GM18502 (cell line): ENCODE results near the gene STEEP1.
"Not testable (repeated sequence)": the region's sequence is repeated elsewhere in the genome, so short reads cannot be mapped to it uniquely, and the experiment has no call there.

Source experiments
- ATAC-seq: cut with Tn5 transposase; IDR thresholded peaks from one replicate; pipeline ENCODE4 v1.9.1; 2021; ENCODE audit warnings: mild to moderate bottlenecking; ENCODE audit not compliant: unreplicated experiment, poor library complexity

Gene STEEP1

DNA sequence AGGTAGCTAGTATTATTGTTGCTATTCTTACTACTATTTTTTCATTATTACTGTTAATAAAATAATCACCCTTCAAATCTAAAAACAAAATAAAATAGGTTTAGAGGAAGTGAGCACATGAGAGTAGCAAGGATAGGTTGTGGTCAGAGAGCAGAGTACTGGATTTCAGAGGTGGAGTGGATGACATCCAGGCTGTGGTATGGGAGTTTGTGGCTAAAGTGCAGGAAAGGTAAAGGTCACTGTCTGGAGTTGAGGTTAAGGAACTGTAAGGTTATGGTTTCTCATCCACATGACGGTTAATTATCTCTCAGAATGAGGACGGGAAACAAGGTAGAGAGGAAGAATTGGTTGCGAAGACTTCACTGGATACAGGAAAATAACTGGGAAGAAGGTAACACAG lies 27.7 kb downstream of the STEEP1 start:
- ATAC-seq: no peak

DNA sequence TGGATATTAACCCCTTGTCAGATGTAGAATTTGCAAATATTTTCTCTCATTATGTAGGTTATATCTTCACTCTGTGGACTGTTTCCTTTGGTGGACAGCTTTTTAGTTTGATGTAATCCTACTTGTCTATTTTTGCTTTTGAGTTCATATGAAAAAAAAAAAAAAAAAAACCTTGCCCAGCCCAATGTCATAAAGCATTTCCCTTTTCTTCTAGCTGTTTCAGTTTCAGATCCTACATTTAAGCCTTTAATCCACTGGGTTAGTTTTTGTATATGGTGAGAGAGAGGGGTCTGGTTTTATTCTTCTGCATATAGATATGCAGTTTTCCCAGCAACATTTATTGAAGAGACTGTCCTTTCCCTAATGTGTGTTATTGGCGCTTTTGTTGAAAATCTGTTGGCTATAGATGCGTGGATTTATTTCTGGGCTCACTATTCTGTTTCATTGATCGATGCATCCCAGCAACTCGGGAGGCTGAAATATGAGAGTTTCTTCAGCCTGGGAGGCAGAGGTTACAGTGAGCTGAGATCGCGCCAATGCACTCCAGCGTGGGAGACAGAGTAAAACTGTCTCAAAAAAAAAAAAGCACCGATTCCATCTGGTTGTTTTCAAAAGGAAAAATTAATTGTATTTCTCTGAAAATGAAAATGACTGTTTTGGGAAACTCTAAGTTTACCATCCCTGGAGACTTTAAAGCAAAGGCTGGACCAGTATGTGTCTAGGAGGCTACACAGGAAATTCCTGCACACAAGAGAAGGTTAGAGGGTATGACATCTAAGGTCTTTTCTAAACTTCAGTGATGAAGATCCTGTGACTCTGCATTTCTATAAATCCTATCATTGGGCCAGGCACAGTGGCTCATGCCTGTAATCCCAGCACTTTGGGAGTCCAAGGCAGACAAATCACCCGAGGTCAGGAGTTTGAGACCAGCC lies 35.6 kb downstream of the STEEP1 start:
- ATAC-seq: no peak

GRCh38 chrX:119523664-119524184 lies 41.5 kb downstream of the STEEP1 start:
- ATAC-seq: no peak

DNA sequence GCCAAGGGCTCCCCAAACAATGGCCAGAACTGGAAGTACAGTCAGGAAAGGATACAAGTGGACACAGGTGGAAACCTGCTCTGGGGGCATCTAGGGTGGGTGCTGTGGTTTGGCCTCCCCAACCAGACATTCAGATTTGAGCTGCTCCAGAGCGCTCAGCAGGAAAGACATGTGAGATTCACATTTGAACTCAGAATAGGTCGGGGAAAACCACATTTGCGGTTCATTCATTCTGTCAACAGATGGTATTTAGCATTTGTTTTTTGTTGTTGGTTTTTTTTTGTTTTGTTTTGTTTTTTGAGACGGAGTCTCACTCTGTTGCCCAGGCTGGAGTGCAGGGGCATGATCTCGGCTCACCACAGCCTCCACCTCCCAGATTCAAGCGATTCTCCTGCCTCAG lies 44.0 kb downstream of the STEEP1 start:
- no peak for ATAC-seq

GRCh38 chrX:119518371-119518770 lies 46.8 kb downstream of the STEEP1 start:
- no peak for ATAC-seq

DNA sequence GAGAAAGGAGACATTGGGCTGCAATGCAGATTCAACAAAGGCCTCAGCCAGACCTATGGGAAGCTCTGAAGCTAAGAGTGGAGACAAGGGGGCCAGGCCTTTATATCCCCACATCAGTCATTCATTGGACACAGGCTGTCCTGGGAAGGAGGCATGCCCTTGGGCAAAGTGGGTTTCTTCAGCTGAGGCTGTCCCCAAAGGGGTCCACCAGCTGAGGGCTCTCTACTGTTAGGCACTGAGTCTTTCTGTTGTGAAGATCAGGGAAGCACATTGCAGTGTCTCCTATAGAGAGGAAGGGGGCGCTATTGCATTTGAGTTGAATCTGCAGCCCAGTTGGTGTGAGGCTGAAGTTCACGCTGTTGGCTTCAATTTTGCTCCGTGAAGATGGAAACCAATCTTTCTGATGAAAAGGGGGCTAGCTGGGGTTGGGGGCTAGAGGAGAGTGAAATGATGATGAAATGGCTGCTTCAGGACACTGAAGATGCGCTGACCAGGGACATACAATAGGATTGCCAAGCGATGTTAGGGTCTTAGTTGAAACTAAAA lies 49.0 kb downstream of the STEEP1 start:
- ATAC-seq: peak; percentile 96

GRCh38 chrX:119512146-119512800 lies 52.9 kb downstream of the STEEP1 start:
- no peak for ATAC-seq

DNA sequence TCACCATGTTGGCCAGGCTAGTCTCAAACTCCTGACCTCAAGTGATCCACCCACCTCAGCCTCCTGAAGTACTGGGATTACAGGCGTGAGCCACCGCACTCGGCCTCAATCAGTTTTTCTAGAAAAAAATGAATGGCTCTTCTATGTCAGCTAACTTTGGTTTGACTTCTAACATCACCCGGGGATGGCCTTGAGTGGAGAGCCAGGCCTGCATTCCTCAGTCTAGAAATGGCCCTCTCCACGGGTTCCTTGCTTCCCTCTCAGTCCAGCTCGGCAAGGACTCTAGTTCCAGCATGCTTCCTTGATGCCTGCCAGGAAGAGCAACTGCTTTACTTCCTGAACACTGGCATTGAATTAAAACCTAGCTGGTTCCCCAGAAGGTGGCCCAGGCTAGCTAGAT lies 58.0 kb downstream of the STEEP1 start:
- no peak for ATAC-seq

- no peak for ATAC-seq
Observed at GRCh38 chrX:119505945-119506344, 59.3 kb downstream of the STEEP1 start.

- ATAC-seq: not testable (repeated sequence)
Observed at GRCh38 chrX:119505145-119505544, 60.1 kb downstream of the STEEP1 start.

GRCh38 chrX:119503484-119503861 lies 61.7 kb downstream of the STEEP1 start:
- no peak for ATAC-seq

DNA sequence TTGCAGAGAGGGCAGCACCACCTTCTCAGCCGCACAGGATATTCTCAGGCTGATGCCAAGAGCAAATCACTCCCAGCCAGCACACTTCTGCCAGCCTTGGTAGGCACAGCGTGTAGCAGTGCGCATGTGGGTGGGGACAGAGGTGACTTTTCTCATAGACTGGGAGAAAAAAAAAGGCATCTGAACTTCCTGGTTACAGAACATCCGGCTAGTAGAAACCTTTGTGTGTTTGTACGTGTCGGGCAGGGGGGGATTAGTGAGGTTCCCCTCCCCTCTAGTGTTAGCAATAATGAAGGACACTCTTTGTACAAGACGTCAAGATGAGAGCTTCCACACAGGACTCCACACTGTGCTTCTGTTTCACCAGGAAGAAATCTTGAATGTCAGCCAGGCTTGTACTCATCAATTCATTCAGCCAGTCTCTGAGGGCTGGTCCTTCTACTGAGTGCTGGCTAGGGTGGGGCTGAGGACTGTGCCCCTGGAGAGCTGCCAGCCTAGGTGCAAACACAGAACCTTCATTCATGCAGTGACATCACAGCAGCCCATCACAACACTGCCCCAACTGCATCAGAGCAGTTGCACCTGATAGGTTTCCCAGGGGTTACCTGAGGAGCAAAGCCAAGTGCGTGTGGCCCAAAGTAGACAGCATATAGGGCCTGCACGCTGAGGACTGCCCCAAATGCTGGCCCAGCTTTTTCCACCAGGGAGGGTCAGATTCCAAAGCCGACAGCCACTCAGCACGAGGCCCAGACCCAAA lies 62.3 kb downstream of the STEEP1 start:
- no peak for ATAC-seq

- no peak for ATAC-seq
Observed at GRCh38 chrX:119501511-119502148, 63.6 kb downstream of the STEEP1 start.

DNA sequence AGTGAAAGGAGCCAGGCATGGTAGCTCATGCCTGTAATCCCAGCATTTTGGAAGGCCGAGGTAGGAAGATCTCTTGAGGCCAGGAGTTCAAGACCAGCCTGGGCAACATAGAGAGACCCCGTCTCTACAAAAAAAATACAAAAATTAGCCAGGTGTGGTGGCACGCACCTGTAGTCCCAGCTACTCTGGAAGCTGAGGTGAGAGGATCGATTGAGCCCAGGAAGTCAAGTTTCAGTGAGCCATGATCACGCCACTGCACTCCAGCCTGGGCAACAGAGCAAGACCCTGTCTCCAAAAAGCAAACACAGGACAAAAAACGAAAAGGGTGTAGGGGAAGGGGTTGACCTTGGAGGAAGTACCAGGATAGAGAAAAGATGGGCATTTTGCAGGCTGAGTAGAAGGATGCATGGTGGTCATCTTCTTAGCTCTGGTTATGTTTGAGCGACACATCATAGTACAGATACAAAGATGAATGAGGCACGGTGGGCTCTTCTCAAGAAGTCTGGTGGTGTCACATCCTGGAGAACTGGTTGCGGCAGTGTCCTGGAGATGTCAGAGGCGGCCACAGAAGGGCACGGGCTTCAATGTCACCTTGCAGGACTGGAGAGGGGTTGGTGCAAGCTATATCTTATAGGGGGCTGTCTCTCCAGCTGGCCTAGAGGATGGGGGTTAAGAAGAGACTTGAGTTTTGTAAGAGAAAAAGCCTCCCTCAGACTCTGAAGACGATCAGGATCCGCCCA lies 65.0 kb downstream of the STEEP1 start:
- no peak for ATAC-seq

DNA sequence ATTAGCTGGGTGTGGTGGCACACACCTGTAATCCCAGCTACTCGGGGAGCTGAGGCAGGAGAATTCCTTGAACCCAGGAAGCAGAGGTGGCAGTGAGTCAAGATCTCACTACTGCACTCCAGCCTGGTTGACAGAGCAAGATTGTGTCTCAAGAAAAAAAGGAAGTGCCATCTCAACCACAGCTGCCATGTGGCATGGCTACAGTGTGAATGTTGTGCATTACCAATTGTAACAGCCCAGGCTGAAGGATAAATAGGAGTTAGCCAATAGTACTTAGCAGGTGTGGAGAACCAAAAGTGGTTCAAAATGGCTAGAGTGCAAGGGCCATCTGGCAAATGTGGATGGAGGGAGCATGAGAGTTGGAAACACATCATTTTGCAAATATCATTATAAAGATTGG lies 68.0 kb downstream of the STEEP1 start:
- ATAC-seq: no peak

- ATAC-seq: no peak
Observed at GRCh38 chrX:119495734-119496726, 69.2 kb downstream of the STEEP1 start.

GRCh38 chrX:119493851-119494495 lies 71.2 kb downstream of the STEEP1 start:
- not testable (repeated sequence) for ATAC-seq

DNA sequence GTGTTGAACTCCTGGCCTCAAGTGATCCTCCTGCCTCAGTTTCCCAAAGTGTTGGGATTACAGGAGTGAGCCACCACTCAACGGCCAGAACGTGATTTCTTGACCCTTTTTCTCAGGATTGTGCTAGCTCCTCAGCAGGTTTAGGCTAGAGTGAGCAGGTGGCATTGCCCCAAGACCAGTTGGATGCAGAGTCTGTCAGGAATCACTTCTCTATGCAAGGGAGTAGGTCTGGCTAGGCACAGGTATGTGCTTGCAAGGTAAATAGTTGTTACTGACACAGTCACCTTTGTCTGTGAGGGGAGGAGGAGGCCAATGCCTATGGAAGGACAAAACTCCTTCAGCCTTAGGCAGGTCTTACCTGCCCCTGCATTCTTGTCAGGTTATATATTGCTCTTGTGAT lies 72.7 kb downstream of the STEEP1 start:
- no peak for ATAC-seq
